Fibroblast of lung (primary cell): ENCODE data around the gene BLID. TPM values are rescaled to one million over a fixed set of nuclear protein-coding genes. Genes with fewer than 3 reads are reported as not detected.

Source experiments
- DNase-seq, 2 donors: peaks; one replicate each; pipeline versions ENCODE4 v3.0.0 to v3.0.0-alpha.2; 2010; ENCODE audit warnings: low read depth in 2 of 2
- H2AFZ ChIP-seq: 2 replicates; pipeline ENCODE4 v1.5.1; 2012; ENCODE audit warnings: low read length, control low read depth, inconsistent platforms
- H3K27ac ChIP-seq: 2 replicates; pipeline ENCODE4 v1.5.1; 2011; ENCODE audit warnings: low read length, control low read depth; ENCODE audit not compliant: insufficient read depth
- H3K27me3 ChIP-seq: 2 replicates; pipeline ENCODE4 v1.5.1; 2011; ENCODE audit warnings: mild to moderate bottlenecking, low read length; ENCODE audit not compliant: control insufficient read depth, insufficient read depth
- H3K36me3 ChIP-seq: 2 replicates; pipeline ENCODE4 v1.5.1; 2011; ENCODE audit warnings: low read length; ENCODE audit not compliant: control insufficient read depth, insufficient read depth
- H3K4me1 ChIP-seq: 2 replicates; pipeline ENCODE4 v1.5.1; 2011; ENCODE audit warnings: low read length; ENCODE audit not compliant: control insufficient read depth, insufficient read depth; ENCODE audit errors: extremely low read depth
- H3K4me2 ChIP-seq: 2 replicates; pipeline ENCODE4 v1.5.1; 2011; ENCODE audit warnings: low read length, control low read depth; ENCODE audit not compliant: insufficient read depth; ENCODE audit errors: extremely low read depth
- H3K4me3 ChIP-seq, 4 experiments: fragments of 200-600 bp in 1 of 4; sonication (generic) in 1 of 4; replicated peaks in 1 of 4; 2 replicates each; pipeline ENCODE4 v1.5.1; 2011 to 2016; ENCODE audit warnings: low read length in 4 of 4, low read depth in 3 of 4, mild to moderate bottlenecking in 3 of 4, control low read depth in 2 of 4, inconsistent platforms in 1 of 4, mixed read lengths in 1 of 4; ENCODE audit not compliant: insufficient read depth in 1 of 4; ENCODE audit errors: control extremely low read depth in 1 of 4
- H3K79me2 ChIP-seq: 2 replicates; pipeline ENCODE4 v1.5.1; 2012; ENCODE audit warnings: mild to moderate bottlenecking, low read length, inconsistent platforms; ENCODE audit not compliant: control insufficient read depth, insufficient read depth
- H3K9ac ChIP-seq: 2 replicates; pipeline ENCODE4 v1.5.1; 2011; ENCODE audit warnings: mild to moderate bottlenecking, low read length, control low read depth; ENCODE audit not compliant: insufficient read depth
- H3K9me3 ChIP-seq: 2 replicates; pipeline ENCODE4 v1.5.1; 2012; ENCODE audit warnings: low read depth, low read length; ENCODE audit not compliant: control insufficient read depth, insufficient read depth
- H4K20me1 ChIP-seq: 2 replicates; pipeline ENCODE4 v1.5.1; 2011; ENCODE audit warnings: low read length; ENCODE audit not compliant: control insufficient read depth, insufficient read depth; ENCODE audit errors: extremely low read depth
- CTCF ChIP-seq, 2 donors: IDR thresholded peaks in 1 of 2; conservative IDR thresholded peaks in 1 of 2; 1 replicate in 1 of 2; 2 replicates in 1 of 2; pipeline ENCODE4 v1.5.1; 2011 to 2012; ENCODE audit warnings: low read length in 2 of 2, control low read depth in 1 of 2, inconsistent platforms in 1 of 2, low read depth in 1 of 2, mild to moderate bottlenecking in 1 of 2
- EZH2 ChIP-seq: IDR thresholded peaks from 2 replicates; pipeline ENCODE4 v1.5.1; 2012; ENCODE audit warnings: low read length, control low read depth, mild to moderate bottlenecking; ENCODE audit errors: missing control alignments
- polyA plus RNA-seq, 2 donors: library from polyadenylated mRNA; depleted of rRNA in 1 of 2; stranded (reverse) in 1 of 2; unstranded in 1 of 2; fragments of >200 nt; gene quantifications; 2 replicates each; pipeline ENCODE4 v1.2.1, GENCODE V29; 2011 to 2012; ENCODE audit warnings: missing spikeins in 1 of 2
- total RNA-seq: library from RNA; depleted of rRNA; stranded (reverse); fragments of >200 nt; gene quantifications from 2 replicates; pipeline ENCODE4 v1.2.1, GENCODE V29; 2014

The BLID gene
- total and polyA plus RNA-seq, 2 donors (not counting 1 experiment from before 2014, with no cell fraction given), result 0.32 to 7.9 TPM

DNA sequence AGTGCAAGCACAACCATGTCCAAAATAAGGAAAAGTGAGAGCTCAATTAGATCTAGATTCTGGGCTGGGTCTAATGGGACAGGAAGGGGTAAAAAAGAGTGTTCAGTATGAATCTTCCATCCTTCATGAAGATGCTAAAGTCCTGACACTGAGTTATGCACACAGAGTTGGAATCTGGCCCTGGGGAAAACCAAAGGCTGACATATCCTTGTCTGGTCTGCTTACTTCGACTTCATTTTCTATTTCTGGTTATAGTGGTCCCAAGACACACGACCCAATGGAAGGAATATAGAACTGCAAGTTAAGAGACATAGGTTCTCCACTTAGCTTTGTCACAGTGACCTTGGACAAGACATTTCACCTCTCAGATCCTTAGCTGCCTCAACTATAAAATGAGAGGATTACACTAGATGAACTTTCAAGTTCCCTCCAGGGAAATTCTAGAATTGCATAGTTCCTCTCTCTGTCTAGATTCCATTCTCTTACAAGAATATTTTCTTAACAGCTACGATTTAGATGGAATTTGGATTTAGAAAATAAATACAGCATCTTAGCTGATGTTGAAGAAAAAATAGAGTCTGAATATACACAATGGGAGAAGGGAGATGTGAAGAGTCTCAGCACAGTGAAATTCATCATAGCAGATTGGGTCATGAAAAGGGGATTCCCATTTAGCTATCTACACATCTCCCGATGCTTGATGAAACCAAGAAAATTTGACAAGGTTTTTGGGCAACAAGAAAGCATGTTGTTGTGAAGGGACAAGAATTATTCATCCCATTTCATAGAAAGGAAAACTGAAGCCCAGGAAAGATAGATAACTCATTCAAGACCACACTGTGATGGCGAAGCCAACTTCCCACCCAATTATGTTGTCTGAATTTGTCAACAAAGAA is 3.3 kb downstream of the BLID start:
- no peaks in the 10 kb centered on the region for H3K9me3 ChIP-seq
- no peak overlapping the region for H3K9ac ChIP-seq
- TF ChIP-seq CTCF (conservative IDR thresholded peaks at IDR 0.05 in 1 of 2, IDR thresholded peaks at IDR 0.05 in 1 of 2; ENCODE audit: low read depth in 1 of 2, low read length in 2 of 2) (no peak), EZH2 (no peak)
- no peak overlapping the region for H3K27ac ChIP-seq
- H2AFZ ChIP-seq, result no peak overlapping the region
- peaks cover 15% of the 10 kb centered on the region for H3K36me3 ChIP-seq
- H3K27me3 ChIP-seq, result no peaks in the 10 kb centered on the region
- no peak overlapping the region for H3K4me3 ChIP-seq
- H3K79me2 ChIP-seq, result peaks cover 82% of the 10 kb centered on the region
- DNase-seq, result no peak
- H3K4me2 ChIP-seq, result no peak overlapping the region
- H3K4me1 ChIP-seq, result peaks cover 15% of the 10 kb centered on the region
- H4K20me1 ChIP-seq, result no peaks in the 10 kb centered on the region

DNA sequence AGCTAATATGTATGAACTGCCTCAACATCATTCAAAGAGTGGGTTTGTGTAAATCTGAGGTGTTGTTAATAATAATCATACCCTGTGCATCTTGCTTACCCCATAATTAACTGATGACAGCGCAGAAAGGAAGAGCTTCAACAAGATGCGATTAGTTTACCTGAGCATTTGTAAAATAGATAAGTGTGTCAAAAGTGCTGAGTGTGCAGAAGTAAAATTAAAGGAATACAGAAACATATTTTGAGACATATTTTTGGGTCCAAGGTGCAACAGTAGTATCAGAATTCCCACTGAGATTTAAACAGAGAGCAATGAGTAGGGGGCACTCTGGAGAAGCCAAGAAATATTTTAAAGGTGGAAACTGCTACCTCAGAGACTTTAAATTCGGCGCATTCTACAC is 6.1 kb downstream of the BLID start:
- no peak for DNase-seq
- Histone ChIP-seq H3K27ac (no peak overlapping the region), H3K36me3 (peaks cover 10% of the 10 kb centered on the region), H4K20me1 (no peaks in the 10 kb centered on the region), H3K4me3 (no peak overlapping the region), H3K9ac (no peak overlapping the region), H3K9me3 (no peaks in the 10 kb centered on the region), H3K4me1 (peaks cover 25% of the 10 kb centered on the region), H3K79me2 (peaks cover 85% of the 10 kb centered on the region), H3K4me2 (no peak overlapping the region), H3K27me3 (no peaks in the 10 kb centered on the region), H2AFZ (no peak overlapping the region)
- TF ChIP-seq EZH2 (no peak), CTCF (conservative IDR thresholded peaks at IDR 0.05 in 1 of 2, IDR thresholded peaks at IDR 0.05 in 1 of 2; ENCODE audit: low read depth in 1 of 2, low read length in 2 of 2) (no peak)

GRCh38 chr11:122108828-122109227 is 7.2 kb downstream of the BLID start:
- no peaks in the 10 kb centered on the region for H3K27me3 ChIP-seq
- DNase-seq, result no peak
- peaks cover 88% of the 10 kb centered on the region for H3K79me2 ChIP-seq
- no peak overlapping the region for H3K4me2 ChIP-seq
- no peaks in the 10 kb centered on the region for H3K9me3 ChIP-seq
- H2AFZ ChIP-seq, result no peak overlapping the region
- TF ChIP-seq CTCF (conservative IDR thresholded peaks at IDR 0.05 in 1 of 2, IDR thresholded peaks at IDR 0.05 in 1 of 2; ENCODE audit: low read depth in 1 of 2, low read length in 2 of 2) (no peak), EZH2 (no peak)
- H3K36me3 ChIP-seq, result peaks cover 10% of the 10 kb centered on the region
- peaks cover 23% of the 10 kb centered on the region for H3K4me1 ChIP-seq
- H4K20me1 ChIP-seq, result no peaks in the 10 kb centered on the region
- H3K4me3 ChIP-seq, result no peak overlapping the region
- H3K9ac ChIP-seq, result no peak overlapping the region
- H3K27ac ChIP-seq, result no peak overlapping the region
